T-helper 22 cell (primary cell): ENCODE measurements around the gene FRMD4A.

Source experiments
- DNase-seq: peaks from one replicate; pipeline ENCODE4 v3.0.0-alpha.2; 2020; ENCODE audit warnings: low read depth

The FRMD4A gene

DNA sequence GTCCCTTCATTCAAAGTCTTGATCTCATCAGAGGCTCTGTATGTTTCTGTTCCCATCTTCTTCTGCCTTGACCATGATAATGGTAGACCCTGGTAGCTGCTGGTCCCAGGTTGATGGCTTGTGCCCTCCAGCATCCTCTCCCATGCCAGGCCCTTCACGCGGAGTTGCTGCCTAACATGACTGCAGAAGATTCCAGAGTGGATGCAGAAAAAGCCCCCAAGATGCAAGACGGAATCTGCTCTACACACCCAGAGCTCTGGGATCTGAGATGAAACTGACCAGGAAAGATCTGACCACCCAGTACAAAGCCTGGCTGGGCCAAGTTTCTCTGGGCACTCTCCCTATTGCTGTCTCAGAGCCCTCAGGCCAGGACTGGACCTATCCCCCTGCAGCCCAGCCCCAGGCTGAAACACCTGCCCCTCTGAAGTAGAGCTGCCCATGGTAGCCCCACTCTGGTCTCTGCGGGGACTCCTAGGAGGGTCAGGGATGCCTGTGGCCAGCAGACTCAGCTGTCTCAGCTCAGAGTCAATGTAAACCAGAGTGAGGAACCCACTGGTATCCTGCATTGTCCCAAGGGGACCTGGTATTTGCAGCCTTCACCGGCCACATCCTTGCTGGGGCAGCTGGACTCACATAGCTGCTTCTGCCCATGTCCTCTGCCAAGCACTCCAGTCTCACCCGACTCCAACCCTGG, 9.5 kb upstream of the FRMD4A start:
- no peak for DNase-seq

DNA sequence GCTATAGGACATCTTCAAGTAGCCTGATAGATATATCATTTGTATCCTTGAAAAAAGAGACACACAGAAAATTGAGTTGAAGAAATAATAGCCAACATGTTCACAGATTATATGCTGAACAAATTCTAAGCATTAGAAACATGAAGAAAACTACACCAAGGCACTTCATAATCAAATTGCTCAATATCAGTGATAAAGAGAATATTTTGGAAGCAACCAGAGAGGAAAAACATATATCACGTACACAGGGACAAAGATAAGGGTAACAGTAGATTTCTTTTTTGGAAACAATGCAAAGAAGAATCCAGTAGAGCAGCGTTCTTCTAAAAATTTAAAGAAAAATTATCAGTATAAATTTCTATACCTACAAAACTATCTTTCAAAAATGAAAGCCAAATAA, 6.0 kb upstream of the FRMD4A start:
- no peak for DNase-seq

DNA sequence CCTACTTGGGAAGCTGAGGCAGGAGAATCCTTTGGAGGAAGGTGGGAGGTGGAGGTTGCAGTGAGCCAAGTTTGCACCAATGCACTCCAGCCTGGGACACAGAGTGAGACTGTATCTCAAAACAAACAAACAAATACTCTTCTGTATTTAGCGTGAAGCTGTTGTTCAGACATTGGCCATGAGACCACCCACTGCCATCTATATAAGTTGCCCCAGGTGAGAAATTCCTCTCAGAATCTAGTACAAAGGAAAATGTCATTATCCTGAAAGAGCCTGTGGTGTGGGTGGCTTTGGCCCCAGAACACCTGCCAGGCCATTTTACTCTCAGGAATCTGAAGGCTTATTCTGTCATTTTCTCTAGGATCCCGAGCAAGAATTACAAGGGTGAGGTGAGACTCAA, 4.0 kb upstream of the FRMD4A start:
- DNase-seq: no peak

DNA sequence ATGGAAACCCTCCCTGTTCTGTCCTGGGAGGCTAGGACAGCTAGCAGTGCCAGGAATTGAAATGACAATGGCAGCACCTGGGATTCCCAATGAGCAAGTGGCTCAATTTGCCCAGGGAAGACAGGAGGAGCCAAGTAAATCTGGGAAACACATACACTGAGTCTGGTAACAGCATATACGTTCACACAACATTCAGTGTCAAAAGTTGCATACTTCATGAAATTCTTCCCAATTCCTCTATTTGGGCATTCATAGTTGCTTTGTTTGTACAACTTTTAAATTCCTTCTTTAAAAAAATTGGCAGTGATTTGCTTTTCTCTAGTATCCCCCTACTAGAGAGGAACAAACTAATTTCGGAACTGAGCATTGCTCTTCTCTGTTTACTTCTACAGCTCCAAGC, 2.9 kb upstream of the FRMD4A start:
- no peak for DNase-seq

DNA sequence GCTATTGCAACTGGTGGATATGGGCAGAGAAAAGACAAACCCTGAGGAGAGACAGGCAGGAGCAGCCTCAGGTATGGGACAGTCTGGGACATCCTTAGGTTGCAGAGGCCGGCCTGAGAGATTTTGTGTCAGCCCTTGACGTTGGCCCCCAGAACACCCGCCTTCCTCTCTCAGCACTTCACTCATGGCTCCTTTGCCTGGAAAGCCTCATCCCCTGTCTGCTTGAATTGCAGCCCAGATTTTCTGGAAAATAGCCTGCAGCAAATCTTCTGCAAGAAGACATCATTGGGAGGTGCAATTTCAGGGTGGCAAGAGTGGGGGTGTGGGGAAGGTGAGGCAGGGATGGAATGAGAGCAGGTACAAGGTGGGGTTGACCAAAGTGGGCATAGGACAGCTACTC, 2.2 kb upstream of the FRMD4A start:
- no peak for DNase-seq

DNA sequence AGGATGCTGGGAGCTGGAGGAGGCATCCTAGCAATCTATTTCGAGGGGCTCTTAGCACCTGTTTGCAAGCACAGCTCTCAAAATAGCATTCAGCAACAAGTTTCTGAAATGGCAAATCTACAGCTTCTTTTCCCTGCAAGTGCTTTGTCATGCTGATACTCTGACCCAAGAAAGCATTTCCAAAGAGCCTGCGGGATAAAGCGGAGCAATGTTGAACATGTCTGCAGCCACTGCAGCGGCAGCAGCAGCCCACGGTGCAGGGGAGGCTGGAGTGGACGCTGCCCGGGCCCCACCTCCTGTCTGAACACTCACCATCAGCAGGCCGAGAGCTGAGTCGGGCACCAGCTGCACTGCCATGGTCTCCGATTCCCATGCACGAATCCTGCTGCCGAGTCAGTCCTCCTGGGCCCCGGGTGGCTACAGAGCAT, 964 bp downstream of the FRMD4A start:
- DNase-seq: no peak

DNA sequence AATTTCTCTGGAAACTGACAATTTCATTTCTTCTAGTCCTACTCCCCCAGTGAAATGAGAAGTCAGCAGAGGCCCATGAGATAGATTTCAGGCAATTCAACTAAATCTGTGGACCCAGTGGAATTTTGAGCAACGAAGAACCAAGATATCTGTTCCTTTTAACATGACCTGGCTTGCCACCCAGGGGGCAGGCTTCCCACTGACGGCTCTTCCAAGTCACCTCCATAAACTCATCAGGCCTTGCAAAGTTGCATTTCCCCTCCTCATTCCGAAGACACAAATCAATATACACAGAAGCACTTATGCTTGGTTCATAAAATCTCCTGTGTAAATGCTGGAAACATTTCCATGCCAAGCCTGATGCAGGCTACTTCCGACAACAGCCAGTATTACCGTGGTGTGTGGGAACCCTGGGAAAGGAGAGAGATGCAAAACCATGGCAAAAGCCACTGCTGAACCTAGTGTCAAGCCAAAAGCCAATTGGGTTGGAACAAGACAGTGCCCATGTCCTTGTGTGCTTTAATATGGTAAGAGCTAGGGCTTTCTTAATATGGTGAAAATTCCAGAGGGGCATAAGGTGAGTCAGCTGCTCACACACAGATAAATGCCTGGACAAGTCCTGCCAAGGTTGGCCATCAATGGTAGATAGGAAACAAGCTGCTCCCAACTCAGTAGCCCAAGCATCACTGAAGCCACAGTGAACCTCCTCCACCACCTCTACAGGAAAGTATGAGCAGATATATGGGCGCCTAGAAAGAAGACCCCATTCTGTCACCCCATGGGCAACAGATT, 1.6 kb downstream of the FRMD4A start:
- no peak for DNase-seq

DNA sequence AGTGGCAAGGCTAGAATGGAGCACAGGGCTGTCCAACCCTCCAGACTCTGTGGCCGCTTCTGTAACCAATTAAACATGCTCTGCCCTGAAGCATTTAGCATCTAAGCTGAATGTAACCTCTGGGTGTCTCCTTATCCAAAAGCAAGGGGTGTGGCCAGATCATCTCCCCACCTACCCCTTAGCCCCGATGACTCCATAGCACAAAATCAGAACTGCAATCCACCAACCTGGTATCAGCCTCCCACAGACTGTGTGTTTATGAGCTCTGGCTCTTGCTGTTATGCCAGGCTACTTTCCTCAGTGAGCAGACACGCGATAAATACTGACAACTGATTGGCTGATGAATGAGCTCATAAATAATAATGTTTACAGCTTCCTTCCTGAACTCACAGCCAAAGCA, 3.2 kb downstream of the FRMD4A start:
- no peak for DNase-seq

DNA sequence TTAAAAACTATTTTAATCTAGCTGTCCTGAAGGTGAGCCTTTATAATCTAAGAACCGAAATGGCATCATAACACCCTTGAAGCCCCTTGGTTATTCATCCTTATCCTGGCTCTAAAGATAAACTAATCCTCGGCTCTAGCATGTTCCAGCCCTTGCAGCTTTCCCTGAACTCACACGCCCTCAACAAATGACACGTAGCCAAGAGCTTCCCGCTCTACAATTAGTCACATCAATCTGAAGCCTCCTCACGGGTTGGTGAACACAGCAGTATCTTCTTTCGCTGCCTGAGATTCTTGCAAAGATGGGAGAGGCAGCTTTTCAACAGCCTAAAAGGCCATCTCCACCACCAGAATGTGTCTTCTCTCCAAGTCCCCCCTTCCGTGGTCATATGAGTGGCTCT, 4.1 kb downstream of the FRMD4A start:
- no peak for DNase-seq

DNA sequence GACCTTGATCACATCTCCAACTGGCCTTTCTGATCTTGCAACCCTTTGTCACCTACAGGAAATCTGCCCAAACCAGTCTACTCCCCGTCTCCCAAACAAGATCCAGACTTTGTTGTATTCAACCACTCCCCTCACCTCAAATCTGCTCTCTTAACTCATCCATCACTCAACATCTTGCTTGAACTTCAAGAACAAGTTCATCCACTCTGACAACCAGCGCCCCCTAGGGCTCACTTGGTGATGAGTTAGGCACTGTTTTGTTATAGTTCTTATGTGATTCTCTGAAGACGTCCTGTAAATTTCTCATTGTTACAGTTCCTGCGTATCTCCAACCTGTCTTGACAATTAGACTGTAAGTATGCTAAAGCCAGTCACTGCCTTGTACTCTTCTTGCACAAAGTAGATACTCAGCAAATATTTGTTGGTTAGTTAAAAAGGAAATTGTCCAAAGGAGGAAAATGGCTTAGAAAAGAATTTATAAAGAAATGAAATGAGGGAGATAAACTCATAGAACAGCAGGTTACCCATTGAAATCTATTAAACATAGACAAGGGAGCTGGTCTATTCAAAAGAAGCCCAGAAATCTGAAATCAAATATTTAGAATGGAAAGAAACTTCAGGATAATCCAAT, 5.3 kb downstream of the FRMD4A start:
- DNase-seq: no peak

DNA sequence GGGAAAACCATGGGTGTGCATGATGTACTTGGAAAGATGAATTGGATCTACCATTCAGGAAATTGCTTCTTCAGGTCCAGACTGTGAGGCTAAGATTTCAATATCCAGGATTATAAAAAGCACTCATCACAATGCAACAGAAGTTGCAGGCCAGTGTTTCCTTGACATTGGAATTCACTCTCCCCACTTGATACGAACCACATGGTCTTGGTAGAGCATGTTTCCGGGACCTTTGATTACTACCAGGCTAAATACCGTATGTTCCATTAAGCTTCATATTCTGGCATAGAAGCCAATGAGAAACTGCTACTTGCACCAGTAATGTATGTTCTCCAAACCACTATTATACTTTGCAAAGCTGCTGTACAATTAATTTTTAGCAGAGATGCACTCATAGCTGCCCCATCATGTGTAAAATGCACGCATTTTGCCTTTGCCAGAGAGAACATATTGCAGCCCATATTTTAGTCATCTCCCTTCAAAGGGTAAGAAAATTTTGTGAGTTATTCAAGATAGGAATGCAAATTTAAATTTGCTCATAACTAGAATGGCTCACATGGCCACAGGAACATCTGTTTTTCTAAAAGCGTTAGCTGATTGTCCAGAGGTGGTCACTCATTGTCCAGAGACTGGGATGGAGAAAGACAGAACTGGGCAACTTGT, 8.1 kb downstream of the FRMD4A start:
- DNase-seq: no peak

DNA sequence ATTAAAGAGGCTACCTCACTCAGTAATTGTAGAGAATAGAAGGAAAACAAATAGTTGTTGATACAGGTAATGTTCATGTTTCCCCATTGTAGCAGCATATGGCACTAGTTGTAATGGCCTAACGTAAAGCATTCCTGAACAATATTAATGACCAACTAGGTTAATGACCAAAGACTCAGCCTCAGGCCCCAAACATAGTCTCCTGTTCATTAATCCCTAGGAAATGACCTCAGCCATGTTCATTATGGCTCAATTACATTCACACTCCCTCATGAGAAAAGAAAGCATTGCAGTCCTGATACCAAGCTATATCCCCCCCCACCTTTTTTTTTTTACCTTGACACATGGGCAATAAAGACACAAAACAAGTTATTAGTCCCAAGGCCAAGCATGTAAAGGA, 12.7 kb downstream of the FRMD4A start:
- no peak for DNase-seq

DNA sequence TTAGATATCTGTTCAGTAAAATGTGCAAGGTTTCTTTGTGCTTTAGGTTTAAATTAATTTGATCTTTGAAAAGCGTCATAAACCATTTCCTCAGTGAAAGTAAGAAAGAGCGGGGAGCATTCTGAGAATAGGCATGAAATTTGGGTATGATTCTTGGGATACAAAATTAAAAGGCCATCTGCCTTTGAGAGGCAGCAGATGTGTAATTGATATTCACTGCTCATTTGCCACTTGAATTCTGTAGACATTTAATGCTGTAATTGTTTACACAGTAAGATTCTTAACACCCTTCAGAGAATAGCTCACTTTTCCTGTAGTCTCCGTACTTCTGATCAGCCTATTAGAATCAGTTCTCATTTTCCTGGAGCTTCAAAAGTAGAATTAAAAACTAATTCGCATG, 18.7 kb downstream of the FRMD4A start:
- no peak for DNase-seq

DNA sequence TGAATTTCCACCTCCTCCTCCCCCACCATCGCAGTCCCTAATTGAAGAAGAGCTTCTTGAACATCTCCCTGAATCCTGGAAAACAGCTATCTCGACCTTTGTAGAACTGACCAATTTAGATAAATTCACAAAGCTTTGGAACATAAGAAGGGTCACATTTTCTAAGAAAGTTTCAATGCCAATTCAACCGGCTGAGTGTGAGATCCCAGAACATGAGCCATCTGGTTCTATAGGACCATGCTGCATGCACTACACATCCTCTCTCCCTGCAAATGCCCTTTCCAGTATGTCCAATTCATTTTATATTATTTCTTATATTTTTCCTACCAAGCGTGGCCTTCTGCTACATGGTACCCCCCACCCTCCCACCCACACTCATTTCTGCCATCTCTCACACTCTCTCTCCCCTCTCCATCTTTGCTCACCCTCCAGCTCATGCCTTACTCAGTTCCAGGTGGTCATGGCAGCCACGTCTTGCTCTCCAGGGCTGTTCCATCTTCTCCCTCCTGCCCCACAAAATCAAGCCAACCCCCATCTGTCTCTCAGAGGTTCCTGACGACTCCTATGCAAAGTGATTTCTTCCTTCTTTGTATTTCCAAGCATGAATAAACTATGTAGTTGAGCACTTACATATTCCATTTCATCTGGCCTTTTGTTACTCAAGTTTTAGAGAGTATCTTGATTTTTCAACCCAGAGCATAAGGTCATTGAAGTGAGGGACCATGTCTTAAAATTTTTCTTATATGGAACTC, 19.3 kb downstream of the FRMD4A start:
- DNase-seq: no peak

DNA sequence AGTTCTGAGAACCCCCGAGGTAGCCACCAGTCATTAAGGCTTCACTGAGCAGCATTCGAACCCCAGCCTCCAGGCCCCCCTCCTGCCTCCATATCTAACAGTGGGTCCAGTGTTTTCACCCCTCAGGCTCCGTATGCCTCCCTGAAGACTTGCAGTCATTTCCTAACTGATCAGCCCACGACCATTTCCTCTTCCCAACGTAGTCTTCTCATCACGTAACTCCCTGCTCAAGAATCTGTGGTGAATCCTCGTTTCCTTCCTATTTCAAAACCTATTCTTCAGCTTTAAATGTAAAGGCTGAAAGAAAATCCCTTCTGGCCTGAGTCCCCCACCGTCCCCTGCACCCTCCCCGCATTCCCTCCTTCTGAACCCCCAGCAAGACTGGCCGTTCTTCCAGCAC, 21.1 kb downstream of the FRMD4A start:
- no peak for DNase-seq

DNA sequence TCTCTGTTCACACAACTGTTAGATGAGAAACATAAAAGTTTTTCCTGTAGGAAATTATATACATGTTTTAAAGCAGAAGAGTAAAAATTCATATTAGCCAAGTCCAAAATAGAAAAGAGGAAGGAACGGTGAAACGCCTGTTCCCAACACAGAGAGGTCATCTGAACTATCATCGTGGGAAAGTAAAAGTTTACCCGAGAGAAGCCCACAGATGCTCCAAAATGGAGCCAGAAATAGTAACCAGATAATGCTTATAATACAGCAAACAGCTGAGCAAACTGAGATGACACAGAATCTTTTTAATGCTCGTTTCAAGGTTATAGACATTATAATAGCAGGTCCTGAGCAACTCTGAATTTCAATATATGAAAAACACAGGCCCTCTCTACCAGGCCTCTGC, 24.5 kb downstream of the FRMD4A start:
- DNase-seq: no peak

DNA sequence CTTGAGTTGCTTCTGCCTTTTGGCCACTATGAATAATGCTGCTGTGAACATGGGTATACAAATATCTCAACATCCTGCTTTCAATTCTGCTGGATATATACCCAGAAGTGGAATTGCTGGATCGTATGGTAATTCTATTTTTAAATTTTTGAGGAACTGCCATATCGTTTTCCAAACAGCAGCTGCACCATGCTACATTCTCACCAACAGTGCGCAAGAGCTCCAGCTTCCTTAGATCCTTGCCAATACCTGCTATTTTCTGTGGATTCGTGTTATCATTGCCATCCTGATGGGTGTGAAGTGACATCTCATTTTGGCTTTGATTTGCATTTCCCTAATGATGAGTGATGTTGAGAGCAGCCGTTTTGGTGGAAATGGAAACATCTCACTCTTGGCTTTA, 26.7 kb downstream of the FRMD4A start:
- DNase-seq: no peak

DNA sequence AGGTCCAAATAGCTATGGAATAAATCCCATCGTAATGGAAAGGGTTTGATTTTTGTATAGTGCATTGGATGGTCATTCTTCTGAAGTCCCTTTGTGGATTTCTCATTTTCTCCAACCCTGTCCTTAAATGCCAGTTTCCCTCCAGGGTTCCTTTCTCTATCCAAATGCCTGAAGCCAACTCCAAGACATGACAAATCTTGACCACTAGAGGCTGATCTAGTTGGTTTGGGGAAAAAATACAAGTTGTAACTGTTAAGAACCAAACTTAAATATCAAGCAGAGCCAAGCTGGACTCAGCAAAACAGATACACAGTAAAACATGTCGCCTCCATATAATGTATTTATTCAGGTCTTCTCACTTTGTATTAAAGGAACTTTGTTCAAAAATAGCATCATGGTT, 28.7 kb downstream of the FRMD4A start:
- DNase-seq: no peak

DNA sequence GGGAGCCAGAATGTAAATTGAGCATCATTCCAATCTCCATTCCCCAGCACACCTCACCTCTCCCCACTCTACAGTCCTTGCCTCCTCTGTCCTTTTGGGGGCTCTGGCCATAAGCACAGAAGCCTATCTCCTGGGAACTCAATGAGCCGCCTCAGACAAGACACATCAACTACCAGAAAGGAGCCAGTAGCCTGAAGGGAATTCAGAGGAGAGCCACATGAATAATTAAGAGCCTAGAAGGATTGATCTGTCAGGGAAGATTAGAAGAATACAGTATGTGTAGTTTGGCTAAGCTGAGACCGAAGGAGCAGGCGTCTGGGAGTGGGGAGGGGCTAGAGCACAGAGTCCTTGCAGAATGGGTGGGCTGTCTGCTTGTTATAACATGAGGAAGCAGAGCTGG, 31.2 kb downstream of the FRMD4A start:
- DNase-seq: no peak

DNA sequence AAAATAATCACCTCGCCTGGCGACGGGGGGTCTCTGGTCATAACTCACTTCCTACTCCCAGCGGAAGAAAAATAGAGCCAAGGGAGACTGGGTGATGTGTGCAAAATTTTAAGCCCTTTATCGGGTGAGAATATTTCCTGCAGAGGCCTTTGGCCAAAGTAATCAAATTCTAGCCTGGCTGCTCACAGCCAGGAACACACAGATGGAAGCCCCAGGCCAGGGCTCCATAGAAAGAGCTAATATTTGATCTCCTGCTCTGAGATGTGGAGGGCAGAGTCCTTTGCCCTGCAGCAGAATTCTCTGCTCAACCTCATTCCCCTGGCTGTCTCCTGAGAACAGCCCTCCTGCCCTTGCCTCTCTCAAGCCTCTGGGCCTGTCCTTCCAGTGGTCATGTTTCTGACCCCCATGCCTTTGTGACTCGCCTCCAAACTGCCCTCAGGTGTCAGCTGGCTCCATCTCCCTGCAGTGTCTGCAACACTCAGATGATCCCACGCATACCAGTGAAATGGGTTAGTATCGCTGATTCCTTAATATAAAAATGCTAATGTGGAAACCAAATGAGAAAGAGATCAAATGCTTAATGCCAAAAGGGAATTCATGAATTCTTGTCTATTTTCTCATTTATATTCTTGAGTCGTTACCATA, 34.5 kb downstream of the FRMD4A start:
- DNase-seq: no peak

DNA sequence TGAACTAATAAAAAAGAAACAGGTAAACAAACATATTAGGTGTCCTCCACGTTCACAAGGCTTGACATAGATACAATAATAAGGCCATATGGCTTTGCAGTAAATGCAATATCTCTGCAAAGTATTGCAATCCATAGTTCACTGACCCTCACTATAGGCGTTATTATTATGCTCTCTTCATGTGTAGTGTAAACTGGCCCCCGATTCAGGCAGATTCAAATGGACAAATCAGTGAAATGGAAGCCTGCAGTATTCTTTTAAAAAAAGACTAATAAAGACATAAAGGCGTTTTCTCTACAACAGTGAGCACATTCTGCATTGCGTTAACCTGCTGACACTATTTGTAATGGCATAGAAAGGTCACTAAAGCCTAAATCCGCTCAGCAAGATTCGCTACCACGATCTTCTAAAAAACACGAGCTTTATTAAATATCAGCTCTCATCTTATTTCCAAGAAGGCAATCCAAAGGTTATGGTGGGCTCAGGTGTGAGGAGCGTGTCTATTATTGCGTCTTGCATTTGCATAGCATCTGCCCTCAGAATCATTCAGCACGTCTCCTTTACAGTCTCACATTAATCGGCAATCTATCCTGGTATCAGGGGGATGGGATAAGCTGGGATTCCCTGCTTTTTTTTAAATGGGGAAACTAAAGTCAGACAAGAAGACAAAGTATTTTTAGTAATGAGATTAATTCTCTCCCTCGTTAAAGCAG, 36.2 kb downstream of the FRMD4A start:
- no peak for DNase-seq
